Coronary artery (tissue), 2 donors: ENCODE results near the gene FBXO2.

Experiments
- DNase-seq: peaks from one replicate; pipeline ENCODE4 v3.0.0-alpha.2; 2017; ENCODE audit warnings: low spot score
- H3K27ac ChIP-seq, 2 donors: fragments of 200-600 bp; sonication (generic); one replicate each; pipeline ENCODE4 v1.5.1; 2016 to 2019
- H3K4me3 ChIP-seq: fragments of 200-600 bp; sonication (generic); 2 replicates; pipeline ENCODE4 v1.5.1; 2016; ENCODE audit warnings: mild to moderate bottlenecking, moderate library complexity
- TF ChIP-seq, protein P1 (sequence below): fragments of 200-600 bp; sonication (generic); IDR thresholded peaks from one replicate; pipeline ENCODE4 v1.5.1; 2019; ENCODE audit warnings: antibody characterized with exemption

FBXO2 gene

DNA sequence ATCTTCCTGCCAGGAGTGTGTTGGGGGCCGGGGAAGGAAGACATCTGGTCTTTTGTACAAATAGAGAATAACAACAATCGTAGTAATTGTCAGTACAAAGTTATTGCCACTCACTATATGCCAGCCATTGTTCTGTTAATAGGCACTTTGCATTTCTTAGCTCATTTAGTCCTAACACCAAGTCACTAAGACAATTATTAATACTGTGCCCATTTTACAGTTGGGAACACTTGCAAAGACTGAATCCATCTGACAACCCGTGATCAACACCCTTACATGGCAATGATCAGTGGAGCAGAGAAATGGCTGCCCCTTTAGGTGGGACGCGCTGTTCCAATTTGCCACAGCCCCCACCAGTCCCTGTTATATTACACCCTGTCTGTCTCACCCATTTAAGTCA lies 33.3 kb downstream of the FBXO2 start:
- H3K27ac ChIP-seq: no peak overlapping the region
- TF ChIP-seq, protein P1, sequence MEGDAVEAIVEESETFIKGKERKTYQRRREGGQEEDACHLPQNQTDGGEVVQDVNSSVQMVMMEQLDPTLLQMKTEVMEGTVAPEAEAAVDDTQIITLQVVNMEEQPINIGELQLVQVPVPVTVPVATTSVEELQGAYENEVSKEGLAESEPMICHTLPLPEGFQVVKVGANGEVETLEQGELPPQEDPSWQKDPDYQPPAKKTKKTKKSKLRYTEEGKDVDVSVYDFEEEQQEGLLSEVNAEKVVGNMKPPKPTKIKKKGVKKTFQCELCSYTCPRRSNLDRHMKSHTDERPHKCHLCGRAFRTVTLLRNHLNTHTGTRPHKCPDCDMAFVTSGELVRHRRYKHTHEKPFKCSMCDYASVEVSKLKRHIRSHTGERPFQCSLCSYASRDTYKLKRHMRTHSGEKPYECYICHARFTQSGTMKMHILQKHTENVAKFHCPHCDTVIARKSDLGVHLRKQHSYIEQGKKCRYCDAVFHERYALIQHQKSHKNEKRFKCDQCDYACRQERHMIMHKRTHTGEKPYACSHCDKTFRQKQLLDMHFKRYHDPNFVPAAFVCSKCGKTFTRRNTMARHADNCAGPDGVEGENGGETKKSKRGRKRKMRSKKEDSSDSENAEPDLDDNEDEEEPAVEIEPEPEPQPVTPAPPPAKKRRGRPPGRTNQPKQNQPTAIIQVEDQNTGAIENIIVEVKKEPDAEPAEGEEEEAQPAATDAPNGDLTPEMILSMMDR: no peak
- no peak for DNase-seq
- no peak overlapping the region for H3K4me3 ChIP-seq

DNA sequence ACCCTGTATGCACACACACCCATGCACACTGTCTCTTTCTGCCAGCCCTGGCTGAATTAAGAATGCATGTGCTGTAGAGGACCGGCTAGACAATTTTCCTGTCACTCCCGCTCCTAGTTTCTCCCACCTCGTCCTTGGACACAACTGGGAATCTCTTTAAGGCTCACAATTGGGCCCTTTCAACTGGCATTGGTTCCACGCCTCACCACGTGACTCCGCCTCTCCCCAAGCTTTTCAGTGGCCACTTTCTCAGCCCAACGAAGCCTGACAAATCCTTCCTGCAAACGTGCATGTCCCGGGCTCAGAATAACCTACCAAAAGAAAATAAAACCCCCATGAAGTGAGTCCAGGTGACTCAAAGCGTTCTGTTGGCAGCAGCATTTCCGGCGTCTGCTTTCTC lies 33.8 kb downstream of the FBXO2 start:
- DNase-seq: no peak
- no peak overlapping the region for H3K27ac ChIP-seq
- TF ChIP-seq, protein P1: no peak
- H3K4me3 ChIP-seq: no peak overlapping the region

DNA sequence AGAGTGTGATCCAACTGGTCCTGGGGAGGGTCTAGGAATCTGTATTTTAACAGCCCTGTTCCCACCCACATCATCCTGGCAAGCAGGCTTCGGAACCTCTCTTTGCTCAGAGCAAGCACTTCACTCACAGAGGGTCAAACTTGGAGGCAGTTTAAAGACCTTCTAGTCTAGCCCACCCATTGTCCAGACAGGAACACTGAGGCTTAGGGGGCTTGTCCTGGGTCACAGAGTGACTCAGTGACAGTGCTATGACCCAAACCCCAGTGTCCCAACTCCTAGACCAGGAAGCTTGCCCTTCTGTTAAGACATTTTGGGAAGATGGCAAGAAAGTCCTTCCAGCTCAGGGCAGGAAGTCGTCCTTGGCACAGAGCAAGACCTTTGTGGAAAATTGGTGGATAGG lies 36.5 kb downstream of the FBXO2 start:
- TF ChIP-seq, protein P1: no peak

DNA sequence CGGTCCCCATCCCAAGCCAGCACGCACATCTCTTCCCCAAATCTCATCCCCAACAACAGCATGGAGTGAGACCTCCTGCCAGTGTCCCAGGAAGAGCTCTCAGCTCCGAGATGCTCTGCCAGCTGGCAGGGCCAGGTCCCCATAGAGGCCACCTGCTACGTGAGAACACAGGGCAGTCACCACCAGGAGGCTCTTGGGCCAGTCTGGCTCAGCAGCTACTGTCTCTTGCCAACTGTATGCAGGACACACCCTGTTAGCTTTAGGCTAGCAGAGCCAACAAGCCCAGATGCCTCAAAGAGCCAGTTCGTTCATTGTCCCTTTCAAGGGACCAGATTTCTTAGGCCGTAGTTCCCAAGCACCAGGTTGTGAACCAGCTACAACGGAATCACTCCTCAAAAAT lies 36.9 kb downstream of the FBXO2 start:
- Histone ChIP-seq H3K4me3 (no peak overlapping the region), H3K27ac (no peak overlapping the region)
- no peak for DNase-seq
- TF ChIP-seq, protein P1: no peak

More for the DNA sequence above, 36.5 kb downstream of the FBXO2 start:
- Histone ChIP-seq H3K27ac (no peak overlapping the region), H3K4me3 (no peak overlapping the region)
- DNase-seq: no peak

DNA sequence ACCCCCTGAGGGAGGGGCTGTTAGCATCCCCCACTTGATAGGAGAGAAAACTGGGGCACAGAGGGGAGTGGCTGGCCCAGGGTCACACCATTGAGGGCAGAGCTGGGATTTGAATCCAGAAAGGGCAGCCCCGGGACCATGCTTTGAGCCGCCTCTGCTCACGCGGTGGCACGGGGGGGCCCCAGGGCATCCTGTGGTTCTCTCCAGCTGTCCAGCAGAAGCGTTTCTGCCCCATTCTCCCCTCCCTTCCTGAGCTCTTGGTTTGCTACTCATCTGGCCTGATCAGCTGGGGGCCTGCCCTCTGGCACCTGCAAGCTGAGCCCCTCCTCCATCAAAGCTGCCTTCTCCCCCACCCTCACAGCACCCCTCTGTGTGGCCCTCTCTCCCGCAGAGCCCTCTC lies 37.5 kb downstream of the FBXO2 start:
- no peak overlapping the region for H3K4me3 ChIP-seq
- TF ChIP-seq, protein P1: no peak
- no peak overlapping the region for H3K27ac ChIP-seq
- no peak for DNase-seq

DNA sequence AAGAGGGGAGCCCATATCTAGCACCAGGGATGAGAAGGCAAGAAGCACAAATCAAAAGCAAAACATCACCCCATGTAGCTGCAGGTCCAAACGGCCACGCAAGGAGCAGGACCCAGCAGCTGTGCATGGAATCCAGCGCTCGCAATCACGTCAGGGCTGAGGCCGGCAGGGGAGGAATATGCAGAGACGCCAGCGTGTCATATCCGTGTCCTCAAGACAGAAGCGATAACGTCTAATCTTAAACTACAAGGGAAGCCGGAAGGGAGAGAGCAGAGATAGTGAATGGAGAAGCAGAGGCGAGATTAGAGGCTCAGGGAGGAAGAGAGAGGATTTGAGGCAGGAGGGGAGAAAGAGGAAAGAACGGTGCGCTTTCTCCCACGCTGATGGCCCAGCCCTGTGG lies 39.1 kb downstream of the FBXO2 start:
- TF ChIP-seq, protein P1: no peak
- DNase-seq: no peak
- H3K4me3 ChIP-seq: no peak overlapping the region
- H3K27ac ChIP-seq: no peak overlapping the region

DNA sequence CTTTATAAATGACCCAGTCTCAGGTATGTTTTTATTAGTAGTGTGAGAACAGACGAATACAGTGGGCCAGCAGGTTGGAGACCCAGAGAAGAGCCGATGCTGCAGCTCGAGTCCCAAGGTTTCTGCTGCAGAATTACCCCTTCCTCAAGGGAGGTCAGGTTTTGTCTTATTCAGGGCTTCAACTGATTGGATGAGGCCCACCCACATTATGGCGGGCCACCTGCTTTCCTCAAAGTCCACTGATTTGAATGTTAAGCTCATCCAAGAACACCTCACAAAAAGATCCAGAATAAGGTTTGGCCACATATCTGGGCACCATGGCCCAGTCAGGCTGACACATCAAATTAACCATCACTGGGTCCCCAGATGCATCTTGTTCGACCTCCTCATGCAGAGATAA lies 40.9 kb downstream of the FBXO2 start:
- Histone ChIP-seq H3K27ac (no peak overlapping the region), H3K4me3 (no peak overlapping the region)
- TF ChIP-seq, protein P1: no peak
- no peak for DNase-seq
